Measurements from ENCODE around the gene SHISAL1.

- TF ChIP-seq CTCF (IDR thresholded peaks at IDR 0.05) (no peak), EZH2 (IDR thresholded peaks at IDR 0.05; ENCODE audit: borderline replicate concordance, insufficient read depth, low read depth, low read length, poor library complexity, severe bottlenecking) (no peak)
Observed at GRCh38 chr22:44336962-44337677, 24.4 kb upstream of the SHISAL1 start.
